Measurements from ENCODE around the gene PTPRA. TPM values are rescaled to one million over a fixed set of nuclear protein-coding genes. Genes with fewer than 3 reads are reported as not detected.

Gene PTPRA
- polyA plus RNA-seq, 1 donor (not counting 4 experiments of a cell fraction or from before 2014, with no cell fraction given): 53.3 TPM

GRCh38 chr20:2909953-2910352, 36.7 kb downstream of the PTPRA start:
- TF ChIP-seq CTCF (optimal IDR thresholded peaks at IDR 0.05 in 1 of 3, IDR thresholded peaks at IDR 0.05 in 1 of 3, conservative IDR thresholded peaks at IDR 0.05 in 1 of 3; ENCODE audit: extremely low read depth in 1 of 3, insufficient read depth in 2 of 3, low read length in 3 of 3) (no peak), EZH2 (IDR thresholded peaks at IDR 0.05; ENCODE audit: low read length) (no peak)
- no peak overlapping the region for H3K27ac ChIP-seq (ENCODE audit: control insufficient read depth, insufficient read depth, low read length)
- H2AFZ ChIP-seq (ENCODE audit: control insufficient read depth, low read length): no peak overlapping the region
- no peak overlapping the region for H3K4me2 ChIP-seq (ENCODE audit: control insufficient read depth, extremely low read depth, insufficient read depth, low read depth, low read length)
- H3K79me2 ChIP-seq (ENCODE audit: control insufficient read depth, insufficient read depth, low read length): peaks cover 7% of the 10 kb centered on the region
- H3K9ac ChIP-seq (ENCODE audit: control insufficient read depth, extremely low read depth, insufficient read depth, low read length): no peak overlapping the region
- H3K9me3 ChIP-seq (ENCODE audit: control insufficient read depth, low read depth, low read length): no peaks in the 10 kb centered on the region
- DNase-seq (ENCODE audit: low read depth, low spot score) (no peak), FAIRE-seq (no peak)
- no peaks in the 10 kb centered on the region for H3K27me3 ChIP-seq (ENCODE audit: control insufficient read depth, extremely low read depth, insufficient read depth, low read length)
- no peaks in the 10 kb centered on the region for H3K36me3 ChIP-seq (ENCODE audit: control insufficient read depth in 2 of 2, extremely low read depth in 1 of 2, insufficient read depth in 2 of 2, low read length in 2 of 2)
- H3K4me3 ChIP-seq (ENCODE audit: control insufficient read depth in 2 of 3, extremely low read depth in 1 of 3, insufficient read depth in 2 of 3, low read depth in 1 of 3, low read length in 3 of 3): no peak overlapping the region
- no peaks in the 10 kb centered on the region for H3K9me1 ChIP-seq (ENCODE audit: control insufficient read depth, extremely low read depth, insufficient read depth, low read length)
- dilution Hi-C loops (cut with MboI; ENCODE audit: extremely low pct_ligation_motif_present, low sequenced_read_pairs): no loop called here
- H4K20me1 ChIP-seq (ENCODE audit: control insufficient read depth, extremely low read depth, insufficient read depth, low read length): no peaks in the 10 kb centered on the region
- H3K4me1 ChIP-seq (ENCODE audit: control insufficient read depth, extremely low read depth, insufficient read depth, low read length): no peaks in the 10 kb centered on the region

- H4K20me1 ChIP-seq (ENCODE audit: control insufficient read depth, extremely low read depth, insufficient read depth, low read length): no peaks in the 10 kb centered on the region
- no peak overlapping the region for H3K27ac ChIP-seq (ENCODE audit: control insufficient read depth, insufficient read depth, low read length)
- H3K79me2 ChIP-seq (ENCODE audit: control insufficient read depth, insufficient read depth, low read length): peaks cover 7% of the 10 kb centered on the region
- DNase-seq (ENCODE audit: low read depth, low spot score) (no peak), FAIRE-seq (no peak)
- TF ChIP-seq CTCF (optimal IDR thresholded peaks at IDR 0.05 in 1 of 3, IDR thresholded peaks at IDR 0.05 in 1 of 3, conservative IDR thresholded peaks at IDR 0.05 in 1 of 3; ENCODE audit: extremely low read depth in 1 of 3, insufficient read depth in 2 of 3, low read length in 3 of 3) (no peak), EZH2 (IDR thresholded peaks at IDR 0.05; ENCODE audit: low read length) (no peak)
- dilution Hi-C loops (cut with MboI; ENCODE audit: extremely low pct_ligation_motif_present, low sequenced_read_pairs): no loop called here
- H3K36me3 ChIP-seq (ENCODE audit: control insufficient read depth in 2 of 2, extremely low read depth in 1 of 2, insufficient read depth in 2 of 2, low read length in 2 of 2): no peaks in the 10 kb centered on the region
- no peak overlapping the region for H3K4me2 ChIP-seq (ENCODE audit: control insufficient read depth, extremely low read depth, insufficient read depth, low read depth, low read length)
- no peak overlapping the region for H3K4me3 ChIP-seq (ENCODE audit: control insufficient read depth in 2 of 3, extremely low read depth in 1 of 3, insufficient read depth in 2 of 3, low read depth in 1 of 3, low read length in 3 of 3)
- no peaks in the 10 kb centered on the region for H3K9me3 ChIP-seq (ENCODE audit: control insufficient read depth, low read depth, low read length)
- H3K27me3 ChIP-seq (ENCODE audit: control insufficient read depth, extremely low read depth, insufficient read depth, low read length): no peaks in the 10 kb centered on the region
- no peak overlapping the region for H3K9ac ChIP-seq (ENCODE audit: control insufficient read depth, extremely low read depth, insufficient read depth, low read length)
- H3K4me1 ChIP-seq (ENCODE audit: control insufficient read depth, extremely low read depth, insufficient read depth, low read length): no peaks in the 10 kb centered on the region
- H2AFZ ChIP-seq (ENCODE audit: control insufficient read depth, low read length): no peak overlapping the region
- no peaks in the 10 kb centered on the region for H3K9me1 ChIP-seq (ENCODE audit: control insufficient read depth, extremely low read depth, insufficient read depth, low read length)
These were observed 37.9 kb downstream of the PTPRA start for GRCh38 chr20:2911200-2911599.

All from keratinocyte (primary cell).